ENCODE measurements around the gene AKR1D1. TPM values are rescaled to one million over a fixed set of nuclear protein-coding genes. Genes with fewer than 3 reads are reported as not detected.
"Not testable (repeated sequence)": the region's sequence is repeated elsewhere in the genome, so short reads cannot be mapped to it uniquely, and the experiment has no call there.

Gene AKR1D1
- total and polyA plus RNA-seq, 2 experiments from 2014 or later = 0.18 TPM; not detected in 1

DNA sequence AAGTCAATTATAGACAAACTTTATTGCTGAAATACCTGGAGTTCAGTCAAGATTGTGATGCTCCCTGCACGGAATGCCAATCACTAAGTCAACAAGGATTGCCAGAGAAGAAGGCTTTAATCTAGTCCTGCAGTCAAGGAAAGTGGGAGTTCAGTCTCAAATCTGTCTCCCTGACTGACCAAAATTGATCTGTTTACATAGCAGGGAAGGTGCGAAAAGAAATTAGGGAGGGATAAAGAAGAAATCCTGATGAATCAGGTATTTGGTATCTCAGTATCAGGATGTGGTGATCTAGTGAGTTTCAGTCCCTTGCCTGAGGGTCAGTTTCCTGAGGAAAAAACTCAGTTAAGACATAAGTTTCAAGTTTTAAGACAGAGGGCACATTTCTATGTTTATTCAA, 2.1 kb upstream of the AKR1D1 start:
- TF ChIP-seq, protein P1, sequence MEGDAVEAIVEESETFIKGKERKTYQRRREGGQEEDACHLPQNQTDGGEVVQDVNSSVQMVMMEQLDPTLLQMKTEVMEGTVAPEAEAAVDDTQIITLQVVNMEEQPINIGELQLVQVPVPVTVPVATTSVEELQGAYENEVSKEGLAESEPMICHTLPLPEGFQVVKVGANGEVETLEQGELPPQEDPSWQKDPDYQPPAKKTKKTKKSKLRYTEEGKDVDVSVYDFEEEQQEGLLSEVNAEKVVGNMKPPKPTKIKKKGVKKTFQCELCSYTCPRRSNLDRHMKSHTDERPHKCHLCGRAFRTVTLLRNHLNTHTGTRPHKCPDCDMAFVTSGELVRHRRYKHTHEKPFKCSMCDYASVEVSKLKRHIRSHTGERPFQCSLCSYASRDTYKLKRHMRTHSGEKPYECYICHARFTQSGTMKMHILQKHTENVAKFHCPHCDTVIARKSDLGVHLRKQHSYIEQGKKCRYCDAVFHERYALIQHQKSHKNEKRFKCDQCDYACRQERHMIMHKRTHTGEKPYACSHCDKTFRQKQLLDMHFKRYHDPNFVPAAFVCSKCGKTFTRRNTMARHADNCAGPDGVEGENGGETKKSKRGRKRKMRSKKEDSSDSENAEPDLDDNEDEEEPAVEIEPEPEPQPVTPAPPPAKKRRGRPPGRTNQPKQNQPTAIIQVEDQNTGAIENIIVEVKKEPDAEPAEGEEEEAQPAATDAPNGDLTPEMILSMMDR (IDR thresholded peaks at IDR 0.05; ENCODE audit: low read depth, low read length) = no peak
- no peak for DNase-seq (ENCODE audit: low read depth in 1 of 2, low spot score in 1 of 2)
- H3K4me1 ChIP-seq (ENCODE audit: low read depth) = no peaks in the 10 kb centered on the region
- H3K9me3 ChIP-seq (ENCODE audit: low read depth) = no peaks in the 10 kb centered on the region
- no peaks in the 10 kb centered on the region for H3K36me3 ChIP-seq
- no peaks in the 10 kb centered on the region for H3K27me3 ChIP-seq
- no peak overlapping the region for H3K27ac ChIP-seq
- no peak overlapping the region for H3K4me3 ChIP-seq

DNA sequence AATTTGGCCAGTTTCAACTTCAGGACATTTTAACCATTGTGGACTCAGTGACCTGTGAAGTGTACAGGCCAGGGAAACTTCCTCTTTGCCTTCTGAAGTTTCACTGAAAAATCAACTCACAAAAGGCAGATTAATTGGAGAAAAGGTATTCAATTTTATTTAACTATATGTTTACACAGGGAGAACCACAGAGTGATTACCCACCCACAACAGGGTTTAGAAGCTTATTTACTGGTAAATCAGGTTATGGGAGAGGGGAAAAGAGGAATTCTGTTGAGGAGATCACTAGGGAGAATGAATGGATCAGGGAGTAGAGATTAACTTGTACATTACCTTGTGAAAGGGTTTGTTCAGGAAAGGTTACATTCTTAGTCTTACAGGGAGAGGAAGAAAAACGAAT, 1.7 kb upstream of the AKR1D1 start:
- Histone ChIP-seq H3K9me3 (ENCODE audit: low read depth) (no peaks in the 10 kb centered on the region), H3K27ac (no peak overlapping the region), H3K4me3 (no peak overlapping the region), H3K27me3 (no peaks in the 10 kb centered on the region), H3K4me1 (ENCODE audit: low read depth) (no peaks in the 10 kb centered on the region), H3K36me3 (no peaks in the 10 kb centered on the region)
- DNase-seq (ENCODE audit: low read depth in 1 of 2, low spot score in 1 of 2) = no peak
- TF ChIP-seq, protein P1 (IDR thresholded peaks at IDR 0.05; ENCODE audit: low read depth, low read length) = no peak

DNA sequence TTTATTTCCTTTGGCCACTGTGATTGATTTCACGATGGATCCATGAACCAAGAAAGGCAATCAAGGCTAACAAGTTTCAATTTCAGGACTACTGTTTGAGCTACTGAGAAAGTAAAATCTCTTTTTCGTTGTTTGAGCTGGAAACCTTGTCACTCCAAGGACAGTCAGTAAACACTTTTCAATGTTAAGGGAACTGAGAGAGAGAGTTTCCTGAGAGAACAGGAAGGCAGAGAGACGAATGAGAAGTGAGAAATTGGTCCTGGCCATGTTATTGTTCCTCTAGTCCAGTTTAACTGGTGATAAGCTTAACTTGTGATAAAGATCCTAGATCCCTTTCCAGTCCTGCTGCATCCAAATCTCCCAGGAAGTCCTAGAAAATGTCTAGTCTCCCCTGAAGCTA, 909 bp upstream of the AKR1D1 start:
- Histone ChIP-seq H3K36me3 (no peaks in the 10 kb centered on the region), H3K4me1 (ENCODE audit: low read depth) (no peaks in the 10 kb centered on the region), H3K9me3 (ENCODE audit: low read depth) (no peaks in the 10 kb centered on the region), H3K27me3 (no peaks in the 10 kb centered on the region), H3K27ac (no peak overlapping the region), H3K4me3 (no peak overlapping the region)
- TF ChIP-seq, protein P1 (IDR thresholded peaks at IDR 0.05; ENCODE audit: low read depth, low read length) = no peak
- DNase-seq (ENCODE audit: low read depth in 1 of 2, low spot score in 1 of 2) = no peak

DNA sequence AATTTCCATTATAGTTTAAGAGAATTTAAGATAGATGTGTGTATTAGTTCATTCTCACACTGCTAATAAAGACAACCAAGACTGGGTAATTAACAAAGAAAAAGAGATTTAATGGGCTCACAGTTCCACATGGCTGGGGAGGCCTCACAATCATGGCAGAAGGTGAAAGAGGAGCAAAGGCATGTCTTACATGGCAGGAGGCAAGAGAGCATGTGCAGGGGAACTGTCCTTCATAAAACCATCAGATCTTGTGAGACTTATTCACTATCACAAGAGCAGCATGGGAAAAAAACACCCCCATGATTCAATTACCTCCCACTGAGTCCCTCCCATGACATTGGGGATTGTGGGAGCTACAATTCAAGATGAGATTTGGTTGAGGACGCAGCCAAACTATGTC, 473 bp upstream of the AKR1D1 start:
- DNase-seq (ENCODE audit: low read depth in 1 of 2, low spot score in 1 of 2); H3K4me1 ChIP-seq (ENCODE audit: low read depth); H3K27me3 ChIP-seq; H3K36me3 ChIP-seq; H3K4me3 ChIP-seq; H3K9me3 ChIP-seq (ENCODE audit: low read depth); H3K27ac ChIP-seq: not testable (repeated sequence)

DNA sequence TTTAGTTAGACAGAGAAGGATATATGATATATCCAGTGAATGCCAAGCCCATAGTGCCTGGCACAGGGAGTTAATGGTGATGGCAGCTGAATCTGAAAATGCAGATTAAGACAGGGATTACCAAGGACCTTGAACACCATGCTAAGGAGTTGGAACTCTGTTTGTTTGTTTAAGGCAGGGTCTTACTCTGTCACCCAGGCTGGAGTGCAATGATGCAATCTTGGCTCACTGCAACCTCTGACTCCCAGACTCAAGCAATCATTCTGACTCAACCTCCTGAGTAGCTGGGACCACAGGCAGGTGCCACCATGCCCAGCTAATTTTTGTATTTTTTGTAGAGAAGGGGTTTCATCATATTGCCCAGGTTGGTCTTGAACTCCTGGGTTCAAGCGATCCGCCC, 1.6 kb downstream of the AKR1D1 start:
- TF ChIP-seq, protein P1 (IDR thresholded peaks at IDR 0.05; ENCODE audit: low read depth, low read length) = no peak
- Histone ChIP-seq H3K27me3 (no peaks in the 10 kb centered on the region), H3K9me3 (ENCODE audit: low read depth) (no peaks in the 10 kb centered on the region), H3K4me3 (no peak overlapping the region), H3K4me1 (ENCODE audit: low read depth) (no peaks in the 10 kb centered on the region), H3K27ac (no peak overlapping the region), H3K36me3 (no peaks in the 10 kb centered on the region)
- peak in 1 of 2 donors; percentile 6 for DNase-seq (ENCODE audit: low read depth in 1 of 2, low spot score in 1 of 2)

DNA sequence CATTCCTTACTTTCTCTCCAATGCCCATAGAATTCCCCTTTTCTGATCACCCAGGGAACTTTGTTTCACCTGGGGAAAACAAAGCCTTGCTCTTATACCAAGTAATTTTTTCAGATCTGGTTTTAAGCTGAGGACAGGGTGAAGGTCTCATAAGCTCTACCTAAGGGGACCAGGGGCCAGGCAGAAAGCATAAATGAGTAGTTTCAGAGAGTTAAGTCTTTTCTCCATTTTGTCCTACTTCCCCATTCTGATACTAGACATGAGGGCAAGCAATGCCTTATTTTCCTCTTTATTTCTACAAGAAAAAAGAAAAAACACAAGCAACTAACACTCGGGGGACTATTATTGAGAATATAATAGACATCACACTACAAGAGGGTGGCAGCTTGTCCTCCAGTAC, 2.9 kb downstream of the AKR1D1 start:
- no peaks in the 10 kb centered on the region for H3K36me3 ChIP-seq
- no peak for DNase-seq (ENCODE audit: low read depth in 1 of 2, low spot score in 1 of 2)
- H3K27ac ChIP-seq = no peak overlapping the region
- H3K27me3 ChIP-seq = no peaks in the 10 kb centered on the region
- no peaks in the 10 kb centered on the region for H3K9me3 ChIP-seq (ENCODE audit: low read depth)
- no peaks in the 10 kb centered on the region for H3K4me1 ChIP-seq (ENCODE audit: low read depth)
- TF ChIP-seq, protein P1 (IDR thresholded peaks at IDR 0.05; ENCODE audit: low read depth, low read length) = no peak
- H3K4me3 ChIP-seq = no peak overlapping the region

Data from cardiac muscle cell (in vitro differentiated cells and primary cell).